NCI-H2227 (cell line): ENCODE data around the gene FGD2.

ENCODE experiments used
- DNase-seq: peaks from one replicate; lab custom pipeline; 2025; ENCODE audit not compliant: unreplicated experiment; lab: John Stamatoyannopoulos, UW

Gene FGD2

GRCh38 chr6:37005061-37005810 lies at the start of gene FGD2:
FGD2 (plus strand) TSS chr6:37005655; CDS start chr6:37005818, 163 bp downstream.
- DNase-seq = no peak

DNA sequence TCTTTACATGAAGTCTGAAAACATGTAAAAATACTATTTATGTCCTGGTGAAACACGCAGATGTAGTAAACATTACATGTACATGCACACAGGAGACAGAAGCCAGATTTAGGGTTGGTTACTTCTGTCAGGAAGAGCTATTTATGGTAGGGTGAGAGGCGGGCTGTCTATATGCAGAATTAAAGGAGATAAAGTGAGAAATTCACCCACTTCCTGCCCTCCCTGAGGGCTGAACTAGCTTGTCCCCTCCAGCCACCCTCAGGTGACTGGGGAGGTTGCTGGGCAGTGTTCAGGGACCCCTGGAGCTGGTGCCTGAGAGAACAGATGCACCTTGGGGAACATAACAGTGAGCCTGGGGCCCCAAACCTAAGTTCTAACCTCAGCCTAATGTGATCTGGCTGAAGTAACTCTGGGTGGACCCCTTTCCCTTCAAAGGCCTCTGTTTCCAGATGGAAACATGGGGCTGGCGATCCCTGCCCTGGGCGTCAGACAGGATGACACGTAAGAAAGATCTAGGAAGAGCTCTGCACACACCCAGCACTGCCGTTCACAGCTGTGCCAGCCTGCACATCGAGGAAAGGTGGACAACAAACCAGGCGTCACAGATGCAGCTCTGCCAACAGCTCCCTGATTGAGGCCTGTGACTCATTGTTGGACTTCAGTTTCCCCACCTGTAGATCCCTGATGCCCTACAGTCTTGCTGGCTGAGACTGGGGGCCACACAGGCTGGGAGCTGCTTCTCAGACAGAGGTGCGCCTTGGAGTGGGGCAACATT lies 49.6 kb upstream of the FGD2 start:
- DNase-seq = no peak

DNA sequence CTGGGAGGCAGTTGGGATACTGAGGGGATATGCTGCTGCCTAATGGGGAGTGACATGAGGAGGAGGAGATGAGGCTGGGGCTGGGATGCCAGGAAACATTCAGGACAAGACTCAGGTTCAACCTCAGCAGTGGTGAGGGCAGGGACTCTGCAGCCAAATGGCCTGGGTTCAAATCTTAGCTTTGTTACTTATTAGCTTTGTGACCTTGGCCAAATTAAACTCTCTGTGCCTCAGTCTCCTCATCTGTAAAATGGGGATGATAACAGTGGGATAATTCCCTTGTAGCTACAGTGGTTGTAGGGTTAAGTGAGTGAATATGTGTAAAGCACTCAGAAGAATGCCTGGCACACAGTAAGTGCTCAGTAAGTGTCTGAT lies 49.0 kb upstream of the FGD2 start:
- DNase-seq = no peak

DNA sequence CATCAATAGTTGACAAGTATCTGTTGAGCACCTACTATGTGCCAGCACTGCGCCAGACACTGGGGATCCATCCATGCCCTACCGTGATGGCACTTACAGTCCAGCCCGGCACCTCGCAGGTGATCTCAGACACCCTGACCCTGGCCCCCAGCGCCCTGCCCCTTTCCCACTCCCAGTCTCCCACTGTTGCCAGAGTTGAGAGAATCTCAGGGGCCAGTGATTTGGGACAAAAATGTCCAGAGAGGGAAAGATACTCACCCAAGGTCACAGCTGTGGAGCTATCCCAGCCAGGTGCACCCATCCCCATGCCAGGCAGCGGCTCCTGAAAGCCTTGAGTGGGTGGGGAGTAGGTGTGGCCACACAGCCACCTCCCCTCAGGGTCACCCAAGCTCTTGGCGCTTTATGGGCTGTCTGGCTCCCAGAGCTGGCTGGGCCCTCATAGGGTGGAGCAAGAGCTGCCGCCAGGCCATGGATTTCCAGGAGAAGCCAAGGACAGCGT lies 47.6 kb upstream of the FGD2 start:
- DNase-seq = no peak

DNA sequence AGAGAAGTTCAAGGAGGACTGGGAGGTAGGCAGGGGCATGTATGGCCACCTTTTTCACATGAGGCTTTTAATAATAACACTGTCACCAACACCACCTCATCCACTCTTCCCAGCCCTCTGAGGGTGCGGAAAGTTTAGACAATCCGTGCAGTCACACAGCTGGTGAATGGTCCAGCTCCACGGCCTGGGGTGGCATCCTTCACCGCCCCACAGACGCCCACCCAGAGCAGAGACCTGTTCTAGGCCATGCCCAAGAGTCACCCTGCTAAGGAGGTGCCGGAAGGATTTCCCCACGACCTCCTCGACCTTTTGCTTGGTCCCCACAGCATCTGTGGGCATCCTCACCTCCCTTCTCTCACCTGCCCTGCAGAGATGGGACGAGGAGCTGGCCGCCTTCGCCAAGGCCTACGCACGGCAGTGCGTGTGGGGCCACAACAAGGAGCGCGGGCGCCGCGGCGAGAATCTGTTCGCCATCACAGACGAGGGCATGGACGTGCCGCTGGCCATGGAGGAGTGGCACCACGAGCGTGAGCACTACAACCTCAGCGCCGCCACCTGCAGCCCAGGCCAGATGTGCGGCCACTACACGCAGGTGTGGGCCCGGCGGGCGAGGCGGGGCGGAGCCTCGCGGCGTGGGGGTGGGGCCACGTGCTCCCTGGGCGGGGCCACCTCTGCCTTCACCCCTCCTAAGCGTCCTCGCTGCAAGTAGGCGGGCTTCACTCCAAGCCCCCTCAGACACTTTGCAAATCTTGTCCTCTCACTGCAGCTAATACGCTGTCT lies 46.5 kb upstream of the FGD2 start:
- DNase-seq = no peak

DNA sequence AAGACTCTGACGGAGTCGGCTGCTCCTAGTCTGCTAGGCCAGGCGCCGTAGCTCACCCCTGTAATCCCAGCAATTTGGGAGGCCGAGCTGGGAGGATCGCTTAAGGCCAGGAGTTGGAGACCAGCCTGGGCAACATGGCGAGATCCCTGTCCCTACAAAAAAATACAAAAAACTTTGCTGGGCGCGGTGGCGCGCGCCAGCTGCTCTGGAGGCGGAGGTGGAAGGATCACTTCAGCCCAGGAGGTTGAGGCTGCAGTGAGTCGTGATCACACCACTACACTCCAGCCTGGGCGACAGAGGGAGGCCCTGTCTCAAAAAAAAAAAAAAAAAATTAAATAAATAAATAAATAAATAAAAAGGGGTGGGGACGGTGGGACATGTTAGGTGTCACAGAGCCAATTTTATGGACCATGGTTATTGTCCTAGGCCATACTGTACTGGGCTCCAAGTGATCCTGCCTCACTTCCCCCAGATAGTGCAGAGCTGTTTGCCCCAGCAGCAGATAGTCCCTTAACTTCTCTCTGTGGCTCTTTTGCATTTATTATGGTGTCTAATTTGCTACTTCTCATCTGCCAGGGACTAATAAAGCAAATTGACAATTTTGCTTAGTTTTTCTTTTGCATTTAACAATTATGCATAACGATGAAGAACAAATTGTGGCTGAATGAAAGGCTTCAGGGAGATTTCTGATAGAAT lies 45.8 kb upstream of the FGD2 start:
- no peak for DNase-seq

- DNase-seq = no peak
These were observed 43.7 kb upstream of the FGD2 start for GRCh38 chr6:36961441-36962435.

- no peak for DNase-seq
These were observed 42.6 kb upstream of the FGD2 start for GRCh38 chr6:36962874-36963273.

DNA sequence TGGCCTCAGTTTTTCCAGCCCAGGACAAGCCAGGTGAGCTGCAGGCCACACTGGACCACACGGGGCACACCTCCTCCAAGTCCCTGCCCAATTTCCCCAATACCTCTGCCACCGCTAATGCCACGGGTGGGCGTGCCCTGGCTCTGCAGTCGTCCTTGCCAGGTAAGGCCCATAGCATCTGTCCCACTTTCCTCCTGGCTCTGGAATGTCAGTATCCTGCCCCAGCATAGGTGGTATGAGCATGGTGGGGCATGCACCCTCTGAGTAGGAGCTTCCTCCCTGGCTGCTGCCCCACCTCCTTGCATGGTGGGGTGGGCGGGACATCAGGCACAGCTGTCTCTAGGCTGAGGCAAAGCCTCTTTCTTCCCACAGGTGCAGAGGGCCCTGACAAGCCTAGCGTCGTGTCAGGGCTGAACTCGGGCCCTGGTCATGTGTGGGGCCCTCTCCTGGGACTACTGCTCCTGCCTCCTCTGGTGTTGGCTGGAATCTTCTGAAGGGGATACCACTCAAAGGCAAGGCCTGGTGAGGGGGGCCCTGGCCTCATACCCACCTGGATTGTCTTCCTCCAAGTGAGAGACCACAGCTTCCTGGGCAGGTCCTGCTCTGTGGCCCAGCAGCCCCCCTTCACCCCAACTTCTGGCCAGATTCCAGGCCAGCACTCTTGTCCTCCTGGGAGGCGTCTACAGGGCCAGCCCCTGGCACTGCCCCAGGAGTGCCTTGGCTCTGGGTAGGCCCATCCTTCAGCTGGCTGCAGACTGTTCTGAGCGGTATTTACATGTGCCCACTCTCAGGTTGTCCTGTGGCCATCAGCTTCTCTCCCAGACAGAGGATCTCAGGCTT lies 41.8 kb upstream of the FGD2 start:
- DNase-seq = no peak

GRCh38 chr6:36964349-36964748 lies 41.1 kb upstream of the FGD2 start:
- DNase-seq = no peak

DNA sequence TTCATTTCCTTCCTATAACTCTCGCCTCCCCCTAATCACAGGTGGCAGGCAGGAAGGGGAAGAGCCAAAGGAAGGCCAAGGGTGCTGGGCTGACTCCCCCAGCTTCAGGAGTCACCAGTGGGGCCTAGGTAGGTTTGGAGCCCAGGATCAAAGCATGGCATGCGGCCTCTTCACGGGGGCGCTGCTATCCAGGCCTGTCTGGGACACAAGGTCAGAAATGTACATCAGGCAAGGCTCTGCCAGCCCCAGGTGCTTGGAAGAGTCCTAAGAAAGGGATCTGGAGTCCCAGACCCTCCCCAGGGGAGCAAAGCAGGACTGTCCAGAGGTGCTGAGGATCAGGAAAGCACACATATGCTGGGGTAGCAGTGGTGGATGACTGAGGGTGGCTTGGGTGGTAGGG lies 40.5 kb upstream of the FGD2 start:
- no peak for DNase-seq

DNA sequence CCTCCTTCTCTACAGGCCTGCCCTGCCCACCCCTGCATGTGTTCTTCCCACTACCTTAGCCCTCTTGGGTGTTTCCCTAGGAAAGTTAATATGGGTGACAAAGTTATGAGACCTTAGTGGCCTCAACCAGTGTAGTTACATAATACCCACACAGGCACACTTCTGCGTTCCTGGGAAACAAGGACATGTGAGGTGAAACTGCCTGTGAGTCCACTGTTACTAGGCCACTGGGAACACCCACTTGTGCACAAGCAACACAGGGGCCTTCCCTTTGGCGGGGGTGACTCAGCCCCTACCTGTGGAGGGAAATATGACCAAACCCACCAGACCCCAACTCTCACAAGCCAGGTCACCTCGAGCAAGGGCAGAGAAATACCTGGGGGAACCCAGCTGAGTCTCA lies 38.2 kb upstream of the FGD2 start:
- no peak for DNase-seq

DNA sequence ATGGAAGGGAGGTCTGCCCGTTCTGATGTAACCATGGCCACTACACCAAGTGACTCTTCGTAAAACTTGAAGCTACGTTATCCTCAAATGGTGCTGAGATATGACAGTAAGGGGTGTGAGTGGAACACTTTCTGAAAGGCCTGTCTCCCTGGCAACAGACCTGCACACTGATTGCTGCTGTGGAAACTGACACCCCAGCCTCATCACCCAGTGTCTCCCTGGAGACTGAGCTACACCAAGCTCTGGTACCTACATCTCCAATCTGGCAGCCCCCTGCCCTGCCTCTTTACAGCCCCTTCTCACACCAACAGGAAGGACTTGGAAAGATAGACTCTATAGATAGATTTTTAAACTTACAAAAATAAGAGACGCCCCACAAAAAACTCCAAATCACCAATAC lies 37.7 kb upstream of the FGD2 start:
- DNase-seq = no peak

- no peak for DNase-seq
These were observed 37.0 kb upstream of the FGD2 start for GRCh38 chr6:36968266-36968977.

- DNase-seq = no peak
These were observed 36.2 kb upstream of the FGD2 start for GRCh38 chr6:36969240-36969691.

GRCh38 chr6:36969988-36970891 lies 35.2 kb upstream of the FGD2 start:
- DNase-seq = no peak
